Fibroblast of peridontal ligament (primary cell): ENCODE results near the gene ELOVL6.
"Not testable (repeated sequence)": the region's sequence is repeated elsewhere in the genome, so short reads cannot be mapped to it uniquely, and the experiment has no call there.

ENCODE experiments used
- DNase-seq: peaks from one replicate; pipeline ENCODE4 v3.0.0-alpha.2; 2010; ENCODE audit errors: extremely low read depth

ELOVL6 gene

DNA sequence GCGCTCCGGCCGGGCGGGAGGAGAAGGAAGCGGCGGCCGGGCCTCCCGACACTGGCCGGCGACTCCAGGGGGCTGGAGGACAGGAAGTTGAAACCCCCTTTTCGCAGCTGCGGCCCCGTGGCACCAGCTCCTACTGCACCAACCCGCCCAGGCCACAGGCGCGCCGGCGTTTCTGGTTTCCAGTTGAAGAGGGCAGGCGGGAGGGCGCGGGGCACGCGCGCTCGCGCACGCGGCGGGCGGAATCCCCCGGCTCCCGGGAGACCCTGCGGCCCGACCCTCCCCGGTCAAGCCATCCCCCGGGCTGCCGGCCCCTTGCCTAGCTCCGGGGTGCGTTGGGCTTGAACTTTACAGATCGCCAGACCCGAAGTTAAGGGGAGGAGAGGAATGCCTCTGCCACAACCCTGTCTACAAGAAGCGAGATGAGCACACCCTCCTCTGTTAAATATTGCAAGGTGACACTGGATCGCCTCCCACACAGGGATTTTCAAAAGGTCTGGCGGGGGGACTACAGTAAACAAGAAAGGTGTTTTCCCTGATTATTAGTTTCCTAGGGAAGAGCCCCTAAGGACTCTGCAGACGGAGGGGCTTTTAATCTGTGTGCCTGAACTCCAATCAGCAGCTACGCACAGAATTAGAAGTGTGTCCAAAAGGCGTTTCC lies 1.4 kb downstream of the ELOVL6 start:
- DNase-seq: peak; percentile 25

DNA sequence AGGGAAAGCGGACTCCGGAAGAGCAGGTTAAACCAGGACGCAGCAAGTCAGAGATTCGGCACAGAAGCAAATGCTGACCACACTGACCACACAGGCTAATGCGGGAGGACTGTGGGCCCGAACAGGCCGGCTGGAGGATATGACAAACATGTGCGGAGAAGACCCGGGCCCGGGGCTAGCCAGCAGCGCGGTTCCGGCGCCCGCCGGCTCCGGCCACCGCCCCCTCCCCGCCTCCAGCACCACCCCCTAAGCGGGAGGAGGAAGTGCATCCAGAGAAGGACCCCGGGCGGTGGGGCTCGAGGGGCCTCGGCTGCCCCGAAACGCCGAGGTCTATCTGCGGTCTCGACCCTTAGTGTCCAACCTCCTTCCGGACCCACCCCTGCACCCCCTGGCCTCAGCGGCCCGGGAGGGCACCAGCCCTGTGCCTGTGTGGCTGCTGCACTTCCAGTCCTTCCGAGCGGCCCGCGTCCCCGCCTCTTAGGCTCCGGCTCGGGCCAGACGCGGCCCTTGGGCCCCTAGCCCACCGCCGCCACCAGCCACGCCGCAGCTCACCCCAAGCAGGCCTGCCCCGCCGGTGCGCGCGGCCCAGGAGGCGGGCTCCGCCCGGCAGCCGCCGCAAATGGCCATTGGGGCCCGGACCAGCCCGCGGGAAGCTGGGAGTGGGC lies 2.1 kb downstream of the ELOVL6 start:
- DNase-seq: peak; percentile 20

DNA sequence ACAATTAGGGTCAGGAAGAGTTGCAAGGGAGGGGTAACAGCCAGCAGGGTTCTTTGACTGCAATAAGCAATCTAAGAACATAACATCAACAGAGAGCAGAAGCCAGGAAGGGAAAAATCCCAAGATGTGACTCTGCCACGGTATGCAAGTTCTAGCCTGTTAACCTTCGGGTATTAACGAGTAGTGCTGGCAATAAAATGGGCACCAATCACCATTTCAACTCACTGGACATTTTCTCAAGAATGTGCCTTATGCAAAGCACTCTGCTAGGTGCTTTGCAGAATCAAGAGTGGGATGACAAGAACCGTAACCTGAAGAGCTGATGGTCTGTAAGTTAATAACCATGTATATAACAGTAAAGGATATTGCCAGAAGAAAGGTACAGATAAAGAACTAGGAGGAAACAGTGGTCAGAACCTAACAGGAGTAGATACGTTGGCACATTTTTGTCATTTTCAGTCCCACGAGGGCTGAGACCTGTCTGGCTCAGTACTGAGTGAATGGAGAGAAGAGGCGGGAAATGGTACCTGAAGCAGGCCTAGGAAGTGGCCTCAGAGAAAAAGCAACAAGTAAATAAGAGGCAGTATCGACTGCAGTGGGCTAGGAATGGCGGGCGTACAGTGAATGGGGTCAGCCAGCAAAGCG lies 2.7 kb downstream of the ELOVL6 start:
- DNase-seq: peak; percentile 31

DNA sequence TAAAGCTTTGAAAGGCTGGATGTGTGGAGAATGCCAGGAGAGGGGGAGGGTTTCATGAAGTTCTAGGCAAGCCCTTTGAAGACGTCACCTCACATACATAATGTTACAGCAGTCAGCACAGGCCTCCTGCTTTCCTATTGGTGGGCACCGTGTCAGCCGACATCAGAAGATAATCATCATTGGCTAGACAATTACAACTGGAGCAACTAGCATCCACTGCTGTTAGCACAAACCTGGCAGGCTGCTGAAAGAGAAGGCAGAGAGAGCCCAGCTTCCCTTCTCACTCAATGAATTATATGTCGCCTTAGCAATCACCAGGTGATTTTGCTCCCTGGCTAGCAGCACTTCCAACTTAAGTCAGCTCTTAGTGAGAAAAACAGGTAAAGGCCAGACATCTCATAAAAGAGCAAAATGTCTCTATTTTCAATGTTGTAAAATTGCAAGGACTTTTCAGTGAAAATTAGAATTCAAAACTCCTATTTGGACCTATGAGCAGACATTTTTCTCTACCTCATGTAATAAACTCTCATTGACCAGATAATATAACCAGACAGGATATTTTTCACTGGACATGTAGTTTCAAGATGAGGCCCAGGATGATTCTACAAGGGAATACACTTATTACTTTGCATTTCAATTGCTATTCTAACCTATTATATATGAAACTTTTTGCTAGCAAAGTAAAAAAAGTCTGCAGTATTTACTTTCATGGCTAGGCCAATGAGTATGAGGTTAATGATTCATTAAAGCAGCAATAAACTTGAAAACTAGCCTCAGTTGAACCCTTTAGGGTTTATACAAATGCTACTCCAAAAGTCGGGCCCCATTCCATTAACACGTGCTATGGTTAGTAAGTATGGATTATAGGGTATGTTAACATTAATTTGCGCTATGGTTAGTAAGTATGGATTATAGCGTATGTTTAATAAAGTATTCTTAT lies 4.3 kb downstream of the ELOVL6 start:
- DNase-seq: peak; percentile 97

DNA sequence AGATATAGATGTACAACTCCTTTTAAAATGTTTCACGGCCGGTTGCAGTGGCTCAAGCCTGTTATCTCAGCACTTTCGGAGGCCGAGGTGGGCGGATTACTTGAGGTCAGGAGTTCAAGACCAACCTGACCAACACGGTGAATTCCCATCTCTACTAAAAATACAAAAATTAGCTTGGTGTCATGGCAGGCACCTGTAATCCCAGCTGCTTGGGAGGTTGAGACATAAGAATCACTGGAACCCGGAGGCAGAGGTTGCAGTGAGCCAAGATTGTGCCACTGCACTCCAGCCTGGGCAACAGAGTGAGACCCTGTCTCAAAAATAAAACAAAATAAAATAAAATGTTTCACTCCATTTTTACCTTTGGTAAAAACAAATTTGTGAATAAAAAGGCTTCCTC lies 5.1 kb downstream of the ELOVL6 start:
- not testable (repeated sequence) for DNase-seq

DNA sequence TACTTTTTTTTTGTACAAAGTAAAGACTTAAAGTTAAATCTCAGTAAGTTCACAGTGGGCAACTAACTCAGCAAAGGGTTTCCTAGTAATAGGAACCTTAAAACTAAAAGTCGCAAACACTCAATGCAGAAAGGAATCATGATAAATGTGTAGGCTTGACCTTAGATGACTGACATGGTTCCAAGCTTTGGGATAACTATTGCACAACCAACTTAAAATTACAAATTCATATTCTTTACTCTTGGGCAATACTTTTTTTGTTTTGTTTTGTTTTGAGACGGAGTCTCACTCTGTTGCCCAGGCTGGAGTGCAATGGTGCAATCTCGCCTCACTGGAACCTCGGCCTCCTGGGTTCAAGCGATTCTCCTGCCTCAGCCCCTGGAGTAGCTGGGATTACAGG lies 8.2 kb downstream of the ELOVL6 start:
- peak; percentile 33 for DNase-seq

DNA sequence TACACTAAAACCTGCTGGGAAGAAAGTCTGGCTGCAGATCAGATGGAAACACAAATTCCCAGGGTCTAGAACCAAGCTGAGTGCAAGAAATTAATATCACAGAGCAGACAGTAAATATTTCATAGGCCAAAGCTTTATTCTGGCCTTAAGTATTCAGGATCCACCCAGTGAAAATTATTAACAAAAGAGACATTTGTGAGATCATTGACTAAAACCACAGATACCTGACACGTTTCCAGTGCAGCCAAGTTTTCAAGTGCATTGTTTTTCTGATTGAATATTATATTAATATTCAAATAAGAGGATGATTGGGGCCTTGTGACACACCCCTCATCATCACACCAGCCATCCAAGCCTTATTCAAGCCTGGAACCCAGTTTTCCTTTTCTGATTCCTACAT lies 10.3 kb downstream of the ELOVL6 start:
- no peak for DNase-seq

DNA sequence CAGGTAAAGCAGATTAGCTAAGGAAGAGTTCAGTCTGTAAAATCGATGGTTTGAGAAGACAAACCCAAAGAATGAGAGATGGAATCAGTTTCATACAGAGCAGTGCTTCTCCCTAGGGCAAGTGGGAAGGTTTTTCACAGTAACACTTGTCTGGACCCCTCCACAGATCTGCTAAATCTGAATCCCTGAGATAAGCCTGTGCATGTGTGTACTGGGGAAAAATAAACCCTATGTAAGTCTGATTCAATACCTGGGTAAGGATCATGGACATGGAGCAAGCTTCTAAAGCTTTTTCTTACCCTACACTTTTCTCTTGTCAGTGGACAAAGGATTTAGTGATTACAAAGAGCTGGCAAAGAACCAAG lies 13.6 kb downstream of the ELOVL6 start:
- DNase-seq: no peak

DNA sequence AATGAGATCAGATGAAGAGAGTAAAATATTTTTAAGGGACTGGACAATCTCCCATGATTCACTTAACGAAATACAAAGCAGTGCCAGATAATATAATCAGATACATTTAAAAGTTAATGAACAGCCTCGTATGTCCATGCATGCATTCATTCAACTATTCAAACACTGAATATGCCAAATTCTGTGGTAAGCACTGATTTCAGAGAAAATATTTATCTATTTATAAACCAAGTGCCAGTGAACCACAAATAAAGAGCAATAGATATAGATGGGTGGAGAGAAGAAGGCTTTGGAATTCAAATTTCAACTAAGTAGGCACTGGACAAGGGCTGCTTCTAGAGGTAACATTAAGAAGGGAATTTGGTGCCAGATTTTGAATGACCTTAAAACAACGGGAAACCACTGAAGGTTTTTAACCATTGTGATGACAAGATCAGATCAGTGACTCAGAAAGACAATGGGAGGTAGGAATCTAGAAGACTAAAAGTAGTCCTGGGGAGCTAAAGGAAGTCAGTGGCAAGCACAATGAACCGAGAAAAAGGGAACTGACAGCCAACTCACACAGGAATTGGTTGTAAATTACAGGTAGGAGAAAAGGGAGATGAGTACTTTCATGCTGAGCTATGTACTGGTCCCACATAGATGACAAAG lies 14.2 kb downstream of the ELOVL6 start:
- no peak for DNase-seq

DNA sequence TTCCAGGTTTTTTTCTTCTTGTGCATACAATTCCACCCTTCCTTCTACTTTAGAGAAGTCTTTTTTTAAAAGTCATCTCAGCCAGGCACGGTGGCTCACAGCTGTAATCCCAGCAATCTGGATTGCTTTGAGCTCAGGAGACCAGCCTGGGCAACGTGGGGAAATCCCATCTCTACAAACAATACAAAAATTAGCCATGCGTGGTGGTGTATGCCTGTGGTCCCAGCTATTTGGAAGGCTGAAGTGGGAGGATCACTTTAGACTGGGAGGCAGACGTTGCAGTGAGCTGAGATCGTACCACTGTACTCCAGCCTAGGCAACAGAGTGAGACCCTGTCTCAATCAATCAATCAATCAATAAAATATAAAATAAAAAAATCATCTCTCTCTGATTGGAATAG lies 14.8 kb downstream of the ELOVL6 start:
- DNase-seq: no peak

DNA sequence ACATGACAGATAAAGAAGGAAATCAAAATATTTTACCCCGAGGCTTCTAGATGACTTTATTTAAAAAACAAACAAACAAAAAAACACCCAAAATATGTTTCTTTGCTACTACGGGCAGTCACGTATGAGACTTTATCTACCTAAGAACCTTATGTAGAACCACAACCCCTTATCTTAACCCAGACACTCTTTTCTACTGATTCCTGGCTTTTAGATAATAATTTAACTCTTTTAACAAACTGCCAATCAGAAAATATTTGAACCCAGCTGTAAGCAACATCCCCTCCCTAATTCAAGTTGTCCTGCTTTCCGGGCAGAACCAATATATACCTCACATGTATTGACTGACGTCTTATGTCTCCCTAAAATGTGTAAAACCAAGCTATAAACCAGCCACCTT lies 15.4 kb downstream of the ELOVL6 start:
- DNase-seq: no peak

DNA sequence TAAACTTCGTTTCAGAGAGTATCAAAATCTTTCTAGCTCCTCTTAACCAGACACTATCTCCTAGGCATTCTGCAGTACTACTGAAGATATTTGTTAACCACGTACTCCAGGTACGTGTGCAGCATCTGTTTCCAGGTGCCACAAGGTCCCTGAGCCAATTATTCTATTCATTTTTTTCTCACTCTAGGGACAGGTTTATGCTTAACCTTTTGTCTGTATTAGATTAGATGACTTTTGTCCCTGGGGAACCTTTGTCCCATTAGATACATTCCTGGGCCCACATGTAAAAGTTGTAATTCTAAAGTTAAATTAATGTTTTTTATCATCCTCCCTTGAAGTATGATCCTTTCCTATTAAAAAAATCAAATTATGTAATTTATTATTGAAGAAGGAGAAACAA lies 16.5 kb downstream of the ELOVL6 start:
- no peak for DNase-seq

DNA sequence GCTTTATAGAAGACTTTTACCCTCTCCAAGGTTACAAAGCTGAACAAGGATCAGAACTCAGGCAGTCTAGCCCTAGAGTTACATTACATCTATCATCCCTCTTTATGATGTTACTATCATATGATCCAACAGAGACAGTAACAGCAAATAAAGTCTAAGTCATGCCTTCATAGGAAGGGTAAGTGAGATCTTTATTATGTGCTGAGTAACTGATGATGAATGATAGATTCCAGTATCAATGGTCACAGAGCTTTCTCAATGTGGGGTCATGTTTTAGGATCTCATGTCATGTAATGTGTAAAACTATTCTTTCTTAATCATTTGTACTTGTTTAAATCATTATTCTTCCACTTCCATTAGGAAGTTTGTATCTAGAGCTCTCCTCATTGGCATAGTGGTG lies 22.8 kb downstream of the ELOVL6 start:
- no peak for DNase-seq

DNA sequence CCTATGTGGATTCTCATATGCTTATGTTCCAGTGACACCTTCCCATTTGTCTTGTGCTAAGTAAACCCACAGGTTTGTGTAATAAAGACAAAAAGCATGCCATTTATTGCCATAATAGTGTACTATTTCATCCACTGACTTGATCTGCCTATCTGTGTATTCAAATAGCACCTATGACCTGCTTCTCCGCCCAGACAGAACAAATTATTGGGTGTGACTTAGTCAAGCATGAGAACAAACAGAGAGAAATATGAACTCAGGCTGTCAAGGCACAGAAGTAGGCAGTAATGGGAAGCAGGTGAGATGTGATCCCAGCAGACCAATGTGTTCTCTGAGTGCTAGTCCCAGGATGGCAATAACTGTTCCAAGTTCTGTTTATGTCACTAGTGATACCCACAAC lies 25.4 kb downstream of the ELOVL6 start:
- no peak for DNase-seq

DNA sequence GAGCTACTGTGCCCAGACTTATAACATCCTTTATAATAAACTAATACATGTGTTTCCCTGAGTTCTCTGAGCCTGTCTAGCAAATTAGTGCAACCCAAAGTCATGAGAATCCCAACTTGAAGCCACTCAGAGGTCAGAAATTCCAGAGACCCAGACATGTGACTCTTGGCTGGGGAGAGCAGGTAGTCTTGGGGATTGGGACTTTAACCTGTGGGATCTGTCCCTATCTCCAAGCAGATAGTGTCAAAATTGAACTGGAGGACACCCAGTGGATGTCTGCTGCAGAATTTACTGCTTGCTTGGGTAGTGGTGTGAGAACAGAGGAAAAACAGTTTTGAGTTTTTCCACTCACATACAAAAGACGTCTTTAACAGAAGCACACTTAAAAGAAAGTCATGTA lies 26.4 kb downstream of the ELOVL6 start:
- DNase-seq: no peak

DNA sequence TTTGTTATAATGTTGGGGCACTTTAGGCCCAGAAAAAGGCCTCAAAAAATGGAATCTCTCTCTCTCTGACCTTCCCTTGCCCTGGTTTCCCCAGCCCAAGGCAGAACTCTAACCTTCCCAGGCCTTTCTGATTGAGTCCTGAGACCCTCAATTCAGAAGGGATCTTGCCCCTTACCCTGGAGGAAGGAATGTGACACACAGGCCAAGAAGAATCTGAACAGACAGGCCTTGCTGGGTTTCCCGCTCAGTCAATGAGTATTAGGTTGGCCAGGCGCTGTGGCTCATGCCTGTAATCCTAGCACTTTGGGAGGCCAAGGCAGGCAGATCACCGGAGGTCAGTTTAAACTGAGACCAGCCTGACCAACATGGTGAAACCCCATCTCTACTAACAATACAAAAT lies 27.6 kb downstream of the ELOVL6 start:
- DNase-seq: no peak

DNA sequence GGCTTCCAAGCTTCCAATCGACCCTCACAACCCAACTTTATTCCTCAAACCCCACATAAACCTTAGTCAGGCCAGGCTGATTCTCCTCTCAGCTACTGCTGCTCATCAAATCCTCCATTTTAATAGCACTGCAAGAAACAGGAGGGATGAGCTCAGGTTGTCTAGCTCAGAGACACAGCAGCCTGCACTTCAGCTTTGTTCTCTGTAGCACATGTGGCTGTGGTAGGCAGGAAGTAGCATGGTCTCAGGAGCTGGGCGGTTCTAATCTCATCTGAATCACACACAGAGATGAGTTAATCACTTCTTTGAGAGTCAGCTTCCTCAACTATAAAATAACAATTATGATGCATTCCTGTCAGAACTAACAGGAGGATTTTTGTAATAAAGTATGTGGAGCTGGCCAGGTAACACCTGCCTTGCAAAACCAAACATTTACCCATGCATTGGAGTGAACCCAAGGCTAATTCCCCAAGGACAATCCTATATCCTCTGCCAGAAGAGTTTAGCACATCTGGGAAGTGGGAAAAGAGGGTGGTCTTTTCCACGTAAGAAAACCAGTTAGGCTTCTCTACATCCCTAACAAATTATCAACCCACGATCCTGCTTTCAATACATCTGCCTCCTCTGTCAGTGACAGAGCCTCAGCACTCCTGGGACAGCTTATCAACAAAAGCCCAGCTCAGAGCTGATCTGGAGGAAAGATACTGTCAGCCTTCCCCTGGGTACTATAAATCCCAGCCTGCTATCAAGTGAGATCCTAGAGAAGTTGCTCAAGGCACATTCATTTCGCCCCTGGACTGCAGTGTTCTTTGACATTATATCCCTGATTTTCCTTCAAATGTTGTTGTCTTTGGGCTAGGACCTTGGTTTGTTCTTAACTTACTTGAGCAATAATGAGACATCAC lies 32.8 kb downstream of the ELOVL6 start:
- peak; percentile 51 for DNase-seq

DNA sequence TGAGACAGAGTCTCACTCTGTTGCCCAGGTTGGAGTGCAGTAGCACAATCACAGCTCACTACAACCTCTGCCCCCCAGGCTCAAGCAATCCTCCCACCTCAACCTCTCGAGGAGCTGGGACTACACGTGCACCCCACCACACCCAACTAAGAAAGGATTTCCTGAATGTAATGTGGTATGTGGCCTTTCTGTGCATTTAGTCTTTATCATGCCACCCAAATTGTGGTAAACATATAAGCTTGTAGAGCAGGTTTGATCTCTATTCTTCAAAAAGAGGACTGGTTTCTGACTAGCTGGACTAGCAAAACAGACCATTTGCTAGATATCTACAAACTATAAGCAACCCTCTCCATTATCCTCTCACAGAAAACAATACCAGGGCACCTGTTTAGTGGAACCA lies 33.6 kb downstream of the ELOVL6 start:
- no peak for DNase-seq

DNA sequence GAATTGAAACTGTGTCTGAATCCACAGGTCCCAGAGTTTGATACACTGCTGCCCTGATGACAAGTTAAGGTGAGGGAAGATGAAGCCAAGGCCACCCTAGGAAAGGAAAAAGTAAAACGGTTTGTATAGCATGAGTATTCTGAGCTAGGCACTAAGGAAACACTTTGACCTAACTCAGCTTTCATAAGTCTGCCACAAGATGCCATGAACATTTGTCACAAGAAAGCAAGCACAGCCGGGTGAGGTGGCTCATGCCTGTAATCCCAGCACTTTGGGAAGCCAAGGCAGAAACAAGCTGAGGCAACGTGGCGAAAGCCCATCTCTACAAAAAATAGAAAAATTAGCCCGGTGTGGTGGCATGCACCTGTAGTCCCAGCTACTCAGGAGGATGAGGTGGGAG lies 34.2 kb downstream of the ELOVL6 start:
- peak; percentile 27 for DNase-seq

DNA sequence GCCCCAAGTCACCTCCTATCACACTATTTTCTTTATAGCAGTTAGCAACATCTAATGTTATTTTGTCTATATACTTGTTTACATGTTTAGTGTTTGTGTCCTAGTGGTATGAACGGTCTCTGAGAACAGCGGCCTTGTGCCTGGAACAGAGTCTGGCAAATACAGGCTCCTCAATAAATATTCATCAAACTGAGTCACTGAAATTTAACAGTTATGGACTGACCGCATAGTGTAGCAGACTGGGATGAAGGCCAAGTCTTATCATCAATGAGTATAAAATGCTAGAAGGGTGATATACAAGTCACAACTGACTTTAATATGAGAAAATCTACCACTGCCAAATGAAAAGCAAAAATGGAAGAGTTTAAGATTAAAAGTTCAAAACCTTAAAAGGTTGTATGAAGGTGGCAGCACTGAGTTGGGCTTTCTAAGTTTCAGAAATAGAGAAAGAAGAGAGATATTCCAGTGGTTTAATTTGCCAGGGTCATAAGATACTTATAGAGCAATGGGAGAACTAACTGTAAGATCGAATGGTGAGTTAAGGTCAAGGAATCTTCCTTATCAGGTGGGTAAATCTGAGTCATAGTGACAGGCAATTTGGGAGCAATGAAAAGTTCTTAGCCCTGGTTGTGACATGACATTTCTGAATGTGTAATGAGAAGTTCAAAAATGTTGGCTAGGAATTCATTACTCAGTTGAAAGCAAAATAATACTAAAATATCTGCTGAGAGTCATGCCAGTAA lies 34.9 kb downstream of the ELOVL6 start:
- DNase-seq: peak; percentile 57
